Limb (tissue), 2 donors: ENCODE data around the gene MCC.

Experiments
- DNase-seq, 2 donors: peaks; one replicate each; pipeline ENCODE4 v3.0.0-alpha.2; 2016; ENCODE audit errors: extremely low spot score in 2 of 2

Gene MCC

GRCh38 chr5:113060408-113061025 is 427.7 kb downstream of the MCC start:
- no peak for DNase-seq

- peak; percentile 43 to 72 for DNase-seq
Measured at GRCh38 chr5:113059232-113060040, 428.8 kb downstream of the MCC start.

- DNase-seq = no peak
Measured at GRCh38 chr5:113058706-113059226, 429.5 kb downstream of the MCC start.

GRCh38 chr5:113058269-113058668 is 430.0 kb downstream of the MCC start:
- DNase-seq = no peak

GRCh38 chr5:113057557-113057984 is 430.7 kb downstream of the MCC start:
- DNase-seq = no peak

- DNase-seq = no peak
Measured at GRCh38 chr5:113056988-113057387, 431.3 kb downstream of the MCC start.

GRCh38 chr5:113054899-113055298 is 433.4 kb downstream of the MCC start:
- DNase-seq = no peak

- no peak for DNase-seq
Measured at GRCh38 chr5:113053511-113053995, 434.7 kb downstream of the MCC start.

- no peak for DNase-seq
Measured at GRCh38 chr5:113052041-113052795, 436.0 kb downstream of the MCC start.

GRCh38 chr5:113050721-113051382 is 437.4 kb downstream of the MCC start:
- peak in 1 of 2 donors; percentile 48 for DNase-seq

GRCh38 chr5:113048931-113049330 is 439.3 kb downstream of the MCC start:
- DNase-seq = no peak

GRCh38 chr5:113047733-113048652 is 440.3 kb downstream of the MCC start:
- no peak for DNase-seq

GRCh38 chr5:113047234-113047633 is 441.0 kb downstream of the MCC start:
- DNase-seq = no peak

GRCh38 chr5:113044776-113045465 is 443.3 kb downstream of the MCC start:
- DNase-seq = peak in 1 of 2 donors; percentile 10

- DNase-seq = peak in 1 of 2 donors; percentile 71
Measured at GRCh38 chr5:113043491-113043931, 444.7 kb downstream of the MCC start.

- no peak for DNase-seq
Measured at GRCh38 chr5:113042491-113043243, 445.6 kb downstream of the MCC start.

- peak in 1 of 2 donors; percentile 51 for DNase-seq
Measured at GRCh38 chr5:113040672-113041260, 447.5 kb downstream of the MCC start.

- no peak for DNase-seq
Measured at GRCh38 chr5:113039934-113040285, 448.3 kb downstream of the MCC start.
